Left renal pelvis (tissue), 4 donors: ENCODE data around the gene ATP9A. TPM values are rescaled to one million over a fixed set of nuclear protein-coding genes. Genes with fewer than 3 reads are reported as not detected.
"Not testable (repeated sequence)": the region's sequence is repeated elsewhere in the genome, so short reads cannot be mapped to it uniquely, and the experiment has no call there.

Experiments
- DNase-seq, 4 donors: peaks; one replicate each; pipeline ENCODE4 v3.0.0-alpha.2; 2013; ENCODE audit warnings: low read depth in 4 of 4, low spot score in 3 of 4
- polyA plus RNA-seq, 4 donors: library from polyadenylated mRNA; unstranded; fragments of 120-200 nt; gene quantifications; one replicate each; pipeline ENCODE4 v1.2.1, GENCODE V29; 2013; ENCODE audit not compliant: insufficient read length in 4 of 4

ATP9A gene
- polyA plus RNA-seq, 4 donors: 36.7 to 63.6 (median 60.3) TPM

DNA sequence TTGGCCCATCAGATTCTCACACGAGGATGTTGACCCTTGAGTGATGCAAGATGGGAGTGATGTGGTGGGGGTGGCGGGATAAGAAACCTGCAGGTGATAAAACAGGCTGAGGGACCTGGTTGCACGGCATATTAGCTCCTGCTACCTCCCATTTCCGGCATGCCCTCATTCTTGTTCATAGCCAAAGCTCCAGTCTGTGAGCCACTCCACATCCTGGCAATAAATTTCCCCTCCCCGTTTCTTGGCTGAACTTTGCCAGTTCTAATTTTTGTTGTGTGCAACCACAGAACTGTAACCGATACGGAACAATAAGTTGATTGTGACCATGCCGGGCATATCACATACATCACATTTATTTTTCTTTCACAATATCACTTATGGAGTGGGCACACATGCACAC is 184.1 kb downstream of the ATP9A start:
- DNase-seq: no peak

DNA sequence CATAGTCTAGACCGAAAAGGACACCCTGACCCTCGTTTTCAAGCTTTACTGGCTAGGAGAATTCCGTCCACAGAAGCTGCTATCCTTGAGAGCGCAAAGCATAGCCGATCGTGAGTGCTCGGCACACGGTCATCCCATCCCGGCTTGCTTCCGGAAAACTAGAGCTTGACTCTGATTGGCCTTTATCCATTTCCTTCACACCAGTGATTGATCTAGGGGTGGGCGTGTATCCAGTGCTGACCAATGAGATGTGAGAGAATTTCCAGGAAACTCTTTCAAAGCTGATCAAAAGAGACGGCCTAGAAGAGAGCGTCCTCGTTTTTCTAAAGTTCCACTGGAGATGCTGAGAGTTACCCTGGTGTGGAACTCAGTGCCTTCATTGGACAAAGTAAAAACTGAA is 184.7 kb downstream of the ATP9A start:
- no peak for DNase-seq

DNA sequence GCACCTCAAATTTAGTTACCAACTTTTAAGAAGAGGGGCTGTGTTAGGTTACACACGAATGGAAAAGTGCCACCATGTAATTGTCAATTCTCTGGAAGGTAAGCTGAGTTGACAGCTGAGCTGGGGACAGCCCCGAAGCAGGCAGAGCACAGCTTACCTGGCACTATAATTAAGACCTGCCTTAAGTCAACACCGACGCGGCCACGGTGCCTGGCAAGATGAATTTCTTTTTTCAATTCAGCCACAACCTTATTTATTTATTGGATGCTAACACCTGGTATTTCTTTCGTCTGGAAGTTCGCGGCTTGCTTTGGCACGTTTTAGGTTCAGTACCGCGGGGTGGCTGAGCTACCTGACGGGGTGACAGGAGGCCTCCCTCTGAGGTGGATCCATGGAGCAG is 185.1 kb downstream of the ATP9A start:
- DNase-seq: no peak

DNA sequence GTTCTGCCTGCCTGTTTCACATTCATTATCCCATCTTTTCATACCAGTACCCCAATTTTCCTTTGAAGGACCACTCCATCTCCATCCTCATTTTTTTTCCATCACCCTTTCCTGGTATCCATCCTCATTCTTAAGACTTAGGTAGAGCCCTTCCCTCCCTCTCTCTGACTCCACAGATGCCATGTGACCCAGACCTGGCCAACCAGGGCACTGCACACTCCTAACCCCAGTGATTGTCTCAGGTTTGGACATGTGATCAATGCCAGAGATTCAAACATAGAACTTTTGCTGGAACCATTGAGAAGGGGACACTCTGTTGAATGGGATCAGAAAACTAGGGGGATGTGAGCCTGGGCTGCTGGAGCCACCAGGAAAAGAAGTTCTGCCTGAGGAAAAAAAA is 186.6 kb downstream of the ATP9A start:
- DNase-seq: no peak

DNA sequence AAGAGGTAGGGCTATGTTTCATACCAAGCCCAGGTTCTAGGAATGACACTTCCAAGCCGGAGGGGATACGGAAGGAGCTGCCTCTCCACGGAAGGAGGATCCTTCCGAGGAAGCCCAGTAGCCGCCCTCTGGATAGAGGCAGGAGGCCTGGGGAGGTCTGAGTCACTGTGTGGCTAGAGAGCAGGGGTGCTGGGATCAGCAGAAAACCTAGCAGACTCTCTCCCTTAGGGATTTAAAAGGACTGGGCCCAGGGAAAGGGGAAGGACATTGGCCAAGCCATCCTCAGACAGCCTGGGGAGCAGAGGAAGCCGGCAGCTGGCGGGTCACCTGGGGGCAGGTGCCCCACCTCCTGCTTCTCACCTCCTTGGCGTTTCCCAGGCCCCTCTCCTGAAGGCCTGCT is 189.1 kb downstream of the ATP9A start:
- DNase-seq: no peak

DNA sequence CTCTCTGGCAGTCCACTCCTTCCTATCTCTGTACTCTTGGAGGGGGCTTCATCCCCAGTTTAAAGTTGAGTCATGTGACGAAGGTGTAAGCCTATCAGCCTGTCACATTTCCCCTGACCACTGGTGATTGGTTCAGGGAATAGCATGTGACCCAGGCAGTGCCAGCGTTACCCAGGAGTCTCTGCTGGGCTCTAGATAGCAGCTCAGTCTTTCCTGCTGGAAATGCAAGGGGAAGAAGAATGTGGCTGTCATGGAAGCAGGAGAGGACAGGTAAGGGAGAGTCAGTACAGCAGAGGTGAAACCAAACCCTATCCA is 190.1 kb downstream of the ATP9A start:
- DNase-seq: no peak

DNA sequence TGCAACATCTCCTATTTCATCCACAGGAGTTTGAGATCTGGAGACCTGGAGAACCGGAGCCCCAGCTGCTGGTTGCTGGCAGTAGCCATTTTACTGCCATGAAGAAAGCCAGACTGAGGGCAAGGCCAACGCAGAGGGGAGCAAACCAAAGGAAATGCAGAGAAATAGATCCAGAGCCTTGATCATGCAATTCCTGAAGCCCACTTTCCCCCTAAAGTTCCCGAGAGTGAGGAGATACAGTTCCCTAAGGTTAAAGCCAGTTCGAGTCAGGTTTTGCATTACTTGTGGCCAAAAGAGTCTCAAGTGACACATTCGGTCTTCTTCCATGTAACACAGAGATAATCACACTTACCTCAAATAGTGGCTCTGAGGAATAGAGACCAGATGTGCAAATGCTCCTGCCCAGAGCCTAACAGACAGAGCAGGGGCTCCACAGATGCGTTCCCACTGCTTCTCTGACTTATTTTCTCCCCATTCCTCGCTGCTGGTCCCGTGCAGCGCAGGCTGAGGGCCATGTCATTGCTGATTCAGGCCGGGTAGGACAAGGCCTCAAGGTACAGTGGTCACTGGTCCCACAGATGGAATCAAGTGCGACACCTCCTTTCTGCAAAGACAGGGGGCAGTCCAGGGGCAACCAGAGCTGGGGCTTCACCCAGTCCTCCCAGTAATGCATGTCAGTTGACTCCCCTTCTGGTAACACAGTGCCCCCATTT is 190.6 kb downstream of the ATP9A start:
- DNase-seq: no peak

DNA sequence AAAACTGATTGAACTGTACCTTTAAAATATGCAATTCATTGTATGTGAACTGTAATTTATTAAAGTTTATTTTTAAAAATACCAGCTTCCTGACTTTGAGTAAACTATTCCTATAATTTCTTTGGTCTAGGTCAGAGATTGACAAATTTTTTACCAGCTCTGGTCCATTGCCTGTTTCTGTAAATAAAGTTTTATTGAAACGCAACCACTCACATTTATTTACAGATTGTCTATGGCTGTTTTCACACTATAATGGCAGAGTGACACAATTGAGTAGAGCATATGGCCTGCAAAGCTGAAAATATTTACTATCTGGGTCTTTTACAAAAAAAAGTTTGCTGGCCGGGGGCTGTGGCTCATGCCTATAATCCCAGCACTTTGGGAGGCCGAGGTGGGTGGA is 192.7 kb downstream of the ATP9A start:
- DNase-seq: no peak

DNA sequence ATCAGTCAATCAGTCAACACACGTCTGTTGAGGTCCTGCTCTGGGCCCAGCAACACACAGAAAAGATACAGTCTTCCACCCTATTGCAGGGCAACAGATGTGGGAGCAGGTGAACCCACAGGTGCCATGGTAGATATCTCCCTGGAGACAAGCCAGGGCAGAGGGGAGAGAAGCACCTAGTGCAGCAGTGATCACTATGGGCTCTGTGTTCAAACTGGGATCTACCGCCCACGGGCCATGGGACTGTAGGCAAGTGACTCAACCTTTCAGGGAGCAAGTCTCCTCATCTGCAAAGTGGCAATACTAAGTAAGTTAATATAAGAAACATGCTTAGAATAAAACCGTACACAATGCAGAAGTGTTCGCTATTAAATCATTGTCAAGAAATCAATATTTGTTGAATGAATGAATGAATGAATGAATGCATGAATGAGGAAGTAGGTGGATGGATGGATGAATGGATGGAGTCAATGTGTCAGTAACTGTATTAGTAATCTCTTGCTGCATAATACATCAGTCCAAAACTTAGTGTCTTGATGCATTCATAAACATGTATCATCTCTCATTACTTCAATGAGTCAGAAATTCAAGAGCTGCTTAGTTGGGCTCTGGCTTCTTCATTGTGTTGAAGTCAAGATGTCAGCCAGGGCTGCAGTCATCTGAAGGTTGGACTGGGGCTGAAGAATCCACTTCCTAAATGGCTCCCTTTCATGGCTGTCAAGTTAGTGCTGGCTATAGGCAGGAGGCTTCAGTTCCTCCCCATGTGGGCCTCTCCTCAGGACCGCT is 193.7 kb downstream of the ATP9A start:
- DNase-seq: no peak

DNA sequence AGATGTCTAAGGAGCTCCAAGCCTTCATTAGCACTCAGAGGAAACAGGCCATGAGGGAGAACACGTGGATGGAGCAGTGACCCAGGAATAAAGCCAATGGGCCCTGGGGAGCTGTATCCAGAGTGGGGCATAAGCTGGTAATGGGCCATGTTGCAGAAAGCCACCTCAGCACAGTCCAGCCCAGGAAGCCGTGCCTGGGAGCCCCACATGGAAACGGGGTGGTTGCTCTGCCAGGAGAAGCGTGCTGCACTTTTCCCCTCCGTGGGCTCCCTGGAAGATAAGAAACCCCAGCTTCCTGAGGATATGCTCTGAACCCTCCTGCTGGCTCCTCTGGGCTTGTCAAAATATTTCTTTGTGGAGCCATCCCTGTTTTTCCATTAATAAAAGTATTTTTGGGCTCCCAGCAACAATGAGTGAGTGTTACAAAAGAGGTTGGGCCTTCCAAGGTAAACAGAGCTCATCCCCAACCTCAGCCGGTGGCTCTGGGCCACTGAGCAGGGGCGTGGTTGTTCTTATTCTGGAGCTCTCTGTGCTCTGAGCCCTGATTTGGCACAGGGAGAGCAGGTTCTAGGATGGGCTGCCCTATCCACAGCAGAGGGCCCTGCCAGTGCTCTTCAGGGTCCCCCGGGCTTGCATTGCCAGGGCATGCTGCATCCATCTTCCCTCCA is 194.5 kb downstream of the ATP9A start:
- DNase-seq: no peak

DNA sequence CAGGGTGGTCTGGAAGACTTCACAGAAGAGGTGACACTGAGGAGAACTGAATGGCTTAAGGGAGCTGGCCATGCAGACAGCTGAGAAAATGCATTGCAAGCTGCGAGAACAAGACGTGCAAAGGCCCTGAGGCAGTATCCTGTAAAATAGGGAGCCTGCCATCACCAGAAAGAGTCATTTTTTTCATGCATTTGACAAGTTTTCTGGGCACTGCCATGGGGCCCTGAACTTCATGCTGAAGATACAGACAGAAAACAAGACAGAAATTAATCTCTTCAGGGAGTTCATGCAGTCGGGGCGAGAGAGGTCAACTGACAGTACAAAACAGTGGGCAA is 196.8 kb downstream of the ATP9A start:
- DNase-seq: no peak

DNA sequence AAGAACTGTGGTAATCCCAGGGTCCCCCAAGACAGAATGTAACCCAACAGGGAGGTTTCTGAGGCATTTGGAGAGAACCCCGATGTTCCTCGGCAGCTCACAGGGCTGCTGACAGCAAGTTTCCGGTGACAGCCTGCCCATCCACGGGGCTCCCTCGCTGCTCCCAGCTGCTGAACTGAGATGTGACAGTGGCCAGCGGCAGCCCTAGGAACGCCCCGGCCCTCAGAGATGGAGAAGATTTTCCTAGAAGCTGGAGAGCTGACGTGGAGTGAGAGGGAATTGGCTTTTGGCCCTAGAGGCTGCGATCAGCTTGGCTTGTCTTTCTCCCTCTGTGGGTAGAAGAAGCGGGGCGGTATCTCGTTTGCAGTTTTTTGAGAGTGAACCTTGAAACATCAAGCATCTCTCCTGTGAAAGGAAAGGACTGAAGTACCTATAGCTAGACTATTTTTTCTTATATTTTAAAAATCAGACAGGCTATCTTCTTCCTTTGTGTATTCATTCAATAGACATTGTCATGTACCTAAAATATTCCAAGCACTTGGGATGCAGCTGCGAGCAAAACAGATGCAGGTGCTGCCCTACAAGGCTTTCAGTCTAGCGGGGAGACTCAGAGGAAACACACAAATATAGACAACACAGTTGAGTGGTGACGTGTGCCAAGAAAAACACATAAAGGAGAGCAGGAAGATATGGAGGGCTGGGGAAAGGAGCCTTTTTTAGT is 197.3 kb downstream of the ATP9A start:
- no peak for DNase-seq

DNA sequence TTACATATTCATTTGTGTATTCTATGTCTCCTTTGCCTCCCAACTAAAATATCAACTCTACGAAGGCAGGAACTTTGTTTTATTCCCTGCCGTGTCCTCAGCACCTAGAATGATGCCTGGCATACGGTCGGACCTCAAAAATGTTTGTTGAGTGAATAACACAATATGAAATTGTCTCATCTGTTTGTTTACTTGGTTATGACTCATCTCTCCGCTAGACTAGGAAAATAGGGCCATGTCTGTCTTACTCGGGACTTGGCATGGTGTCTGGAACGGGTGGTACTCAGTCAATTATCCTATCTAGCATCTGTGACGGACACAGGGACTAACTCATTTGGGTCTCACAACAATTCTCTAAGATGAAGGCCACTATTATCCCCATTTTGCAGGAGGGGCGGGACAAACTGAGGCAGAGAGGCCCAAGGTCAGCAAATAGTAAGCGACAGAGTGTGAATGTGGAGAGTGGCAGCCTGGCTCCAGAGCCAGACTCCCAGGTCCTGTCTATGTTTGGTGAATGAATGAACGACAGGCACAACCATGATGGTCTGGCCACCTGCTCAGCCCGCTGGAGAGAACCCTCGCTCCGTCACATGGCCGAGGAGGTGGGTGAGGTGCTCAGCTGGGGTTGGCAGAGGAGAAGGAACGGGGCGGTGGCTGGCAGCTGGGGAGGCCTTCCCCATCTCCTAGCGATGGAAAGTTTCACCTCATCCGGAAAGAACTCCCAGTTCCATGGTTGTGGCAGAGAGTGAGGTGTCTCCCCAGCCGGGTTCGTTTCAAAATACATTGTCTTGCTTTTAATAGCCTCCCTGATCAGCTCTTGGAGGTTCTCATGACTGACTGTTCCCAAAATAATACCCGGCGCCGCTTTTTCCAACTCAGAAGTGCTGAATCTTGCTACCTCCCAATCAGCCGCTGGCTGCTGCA is 198.1 kb downstream of the ATP9A start:
- no peak for DNase-seq

DNA sequence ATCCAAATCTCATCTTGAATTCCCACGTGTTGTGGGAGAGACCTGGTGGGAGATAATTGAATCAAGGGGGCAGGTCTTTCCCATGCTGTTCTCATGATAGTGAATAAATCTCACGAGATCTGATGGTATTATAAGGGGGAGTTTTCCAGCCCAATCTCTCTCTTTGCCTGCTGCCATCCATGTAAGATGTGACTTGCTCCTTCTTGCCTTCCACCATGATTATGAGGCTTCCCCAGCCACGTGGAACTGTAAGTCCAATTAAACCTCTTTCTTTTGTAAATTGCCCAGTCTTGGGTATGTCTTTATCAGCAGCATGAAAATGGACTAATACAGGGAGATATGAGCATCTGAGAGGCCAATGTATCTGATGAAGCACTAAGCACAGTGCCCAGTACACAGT is 199.7 kb downstream of the ATP9A start:
- DNase-seq: not testable (repeated sequence)

DNA sequence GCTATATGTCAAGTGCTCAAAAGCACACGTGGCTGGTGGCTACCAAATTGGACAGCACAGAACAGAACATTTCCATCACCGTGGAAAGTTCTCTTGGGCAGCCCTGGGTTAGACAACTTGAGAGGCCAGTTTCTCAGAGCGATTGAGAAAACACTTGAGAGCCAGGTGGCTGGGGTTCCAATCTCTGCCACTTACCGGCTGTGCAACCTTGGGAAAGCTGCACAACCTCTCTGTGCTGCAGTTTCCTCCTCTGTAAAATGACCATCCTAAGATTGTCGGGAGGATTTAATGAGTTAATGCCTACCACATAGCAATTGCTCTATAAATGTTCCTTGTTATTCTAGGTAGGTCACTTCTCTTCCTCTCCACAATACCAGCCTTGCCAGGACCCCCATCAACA is 200.6 kb downstream of the ATP9A start:
- no peak for DNase-seq

DNA sequence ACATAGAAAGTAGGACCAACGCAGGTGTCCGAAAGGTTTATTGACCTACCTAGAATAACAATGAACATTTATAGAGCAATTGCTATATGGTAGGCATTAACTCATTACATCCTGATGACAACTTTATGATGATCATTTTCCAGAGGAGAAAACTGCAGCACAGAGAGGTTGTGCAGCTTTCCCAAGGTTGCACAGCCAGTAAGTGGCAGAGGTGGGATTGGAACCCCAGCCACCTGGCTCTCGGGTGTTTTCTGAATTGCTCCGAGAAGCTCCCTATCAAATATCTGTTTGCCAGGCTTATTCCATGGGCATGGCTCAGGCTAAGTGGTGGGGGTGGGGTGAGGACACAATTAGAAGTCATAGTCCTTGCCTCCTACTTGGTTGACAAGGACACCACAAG is 201.6 kb downstream of the ATP9A start:
- DNase-seq: no peak

DNA sequence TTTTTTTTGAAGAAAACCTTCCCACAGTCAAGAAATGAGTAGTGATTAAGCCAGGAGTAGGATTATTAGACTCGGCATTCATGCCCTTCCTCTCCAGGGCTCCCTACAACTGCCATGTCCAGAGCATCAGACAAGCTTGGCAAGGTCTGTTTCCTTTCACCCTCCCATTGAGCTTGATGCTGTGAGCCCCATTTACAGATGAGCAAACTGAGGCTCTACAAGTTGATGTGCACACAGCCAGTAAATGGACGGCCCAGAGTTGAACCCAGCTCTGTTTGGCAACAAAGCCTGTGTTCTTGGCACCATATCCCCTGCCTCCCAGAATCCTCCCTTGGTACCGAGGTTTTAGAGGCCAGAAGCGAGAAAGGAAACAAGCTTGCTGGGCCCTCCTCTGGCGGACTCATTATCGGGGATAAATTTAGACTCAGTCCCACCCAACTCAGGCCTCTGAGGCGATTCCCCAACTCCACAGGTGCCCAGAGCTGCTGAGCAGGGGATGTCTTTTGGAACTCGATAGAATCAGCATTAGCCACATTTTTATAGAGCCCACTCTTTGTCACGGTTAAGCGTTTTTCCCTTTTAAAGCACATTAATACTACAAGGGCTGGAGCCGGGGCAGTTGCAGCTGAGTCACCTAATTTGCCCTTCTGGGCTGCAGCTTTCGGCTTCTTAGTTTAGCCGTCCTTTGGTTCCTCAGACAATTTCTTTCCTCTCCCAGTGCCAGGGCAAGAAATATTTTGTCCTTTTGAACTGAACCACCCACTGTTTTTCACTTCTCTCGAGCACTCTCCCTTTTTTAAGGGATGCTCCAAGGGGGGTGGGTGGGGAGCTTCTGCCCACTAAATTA is 202.7 kb downstream of the ATP9A start:
- DNase-seq: no peak

DNA sequence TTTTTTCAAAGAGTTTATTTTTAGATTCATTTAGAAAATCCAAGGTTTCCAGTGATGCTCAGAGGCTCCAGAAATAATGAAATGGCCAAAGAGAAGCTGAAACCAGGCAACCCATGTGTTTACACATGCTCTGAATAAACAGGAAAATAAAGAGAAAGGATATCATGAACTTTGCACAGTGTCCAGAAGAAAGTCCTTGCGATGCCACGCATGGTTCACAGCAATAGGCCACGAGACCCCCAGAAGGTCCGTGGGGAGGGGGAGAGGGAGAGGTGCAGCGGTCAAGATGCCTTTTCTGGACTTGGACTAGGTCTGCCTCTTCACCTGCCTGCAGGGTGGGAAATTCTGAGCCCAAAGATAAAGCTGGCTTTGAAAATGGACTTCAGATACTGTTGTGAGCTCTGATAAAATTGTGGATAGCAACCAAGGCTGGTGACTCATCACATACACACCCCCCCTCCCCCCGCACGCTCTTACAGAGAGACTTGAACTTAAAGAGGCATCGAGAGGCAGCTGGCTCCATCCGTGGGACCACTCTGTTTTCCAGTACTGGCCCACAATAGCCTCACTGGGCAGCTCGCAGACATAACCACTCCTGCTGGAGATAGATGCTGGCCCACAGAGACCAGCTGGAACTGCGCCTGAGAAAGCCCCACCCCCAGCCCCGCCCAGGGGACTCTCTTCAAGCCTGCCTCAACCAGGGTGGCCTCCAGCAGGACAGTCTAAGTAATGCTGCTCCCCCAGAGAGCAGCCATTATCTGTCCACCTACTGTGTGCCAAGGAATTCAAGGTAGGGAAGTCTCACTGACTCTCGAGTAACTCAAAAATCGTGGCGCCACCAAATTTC is 204.5 kb downstream of the ATP9A start:
- peak in 1 of 4 donors; percentile 31 for DNase-seq

DNA sequence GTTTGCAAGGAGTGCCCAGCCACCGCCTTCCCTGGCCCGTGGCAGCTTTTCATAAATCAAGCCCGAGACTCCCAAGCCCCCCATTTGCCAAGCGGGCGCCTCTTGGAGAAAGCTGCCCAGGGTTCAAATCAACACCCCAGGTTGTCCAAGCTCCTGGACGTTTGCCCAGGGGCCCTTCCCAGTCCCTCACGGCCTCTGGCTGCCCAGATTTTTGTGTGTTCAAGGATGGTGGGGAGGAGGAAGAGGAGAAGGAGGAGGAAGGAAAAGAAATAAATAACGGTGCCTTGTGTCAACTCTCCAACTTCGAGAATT is 205.1 kb downstream of the ATP9A start:
- DNase-seq: no peak
